ENCODE data around the gene DAAM1. TPM values are rescaled to one million over a fixed set of nuclear protein-coding genes. Genes with fewer than 3 reads are reported as not detected.

Gene DAAM1
- total RNA-seq, 1 donor from 2014 or later, result 40.7 TPM

DNA sequence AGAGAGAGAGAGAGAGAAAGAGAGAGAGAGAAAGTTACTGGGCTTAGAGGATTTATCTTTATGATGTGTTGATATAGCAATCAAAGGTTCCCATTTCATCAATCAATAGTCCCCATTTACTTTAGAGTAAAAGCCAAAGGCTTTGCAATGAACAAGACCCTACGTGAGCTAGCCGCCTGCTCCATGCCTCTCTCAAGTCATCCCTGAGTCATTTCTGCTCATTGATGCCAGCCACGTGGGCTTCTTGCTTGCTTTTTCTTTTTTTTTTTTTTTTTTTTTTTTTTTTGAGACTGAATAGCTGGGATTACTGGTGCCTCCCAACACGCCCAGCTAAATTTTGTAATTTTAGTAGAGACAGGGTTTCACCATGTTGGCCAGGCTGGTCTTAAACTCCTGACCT lies 205.8 kb downstream of the DAAM1 start:
- no peak overlapping the region for H3K27ac Mint-ChIP-seq (ENCODE audit: unreplicated experiment)
- DNase-seq (ENCODE audit: low spot score), result no peak
- no peak overlapping the region for H3K4me3 Mint-ChIP-seq (ENCODE audit: unreplicated experiment)
- no peaks in the 10 kb centered on the region for H3K9me3 Mint-ChIP-seq (ENCODE audit: low read depth)
- TF ChIP-seq, protein P1, sequence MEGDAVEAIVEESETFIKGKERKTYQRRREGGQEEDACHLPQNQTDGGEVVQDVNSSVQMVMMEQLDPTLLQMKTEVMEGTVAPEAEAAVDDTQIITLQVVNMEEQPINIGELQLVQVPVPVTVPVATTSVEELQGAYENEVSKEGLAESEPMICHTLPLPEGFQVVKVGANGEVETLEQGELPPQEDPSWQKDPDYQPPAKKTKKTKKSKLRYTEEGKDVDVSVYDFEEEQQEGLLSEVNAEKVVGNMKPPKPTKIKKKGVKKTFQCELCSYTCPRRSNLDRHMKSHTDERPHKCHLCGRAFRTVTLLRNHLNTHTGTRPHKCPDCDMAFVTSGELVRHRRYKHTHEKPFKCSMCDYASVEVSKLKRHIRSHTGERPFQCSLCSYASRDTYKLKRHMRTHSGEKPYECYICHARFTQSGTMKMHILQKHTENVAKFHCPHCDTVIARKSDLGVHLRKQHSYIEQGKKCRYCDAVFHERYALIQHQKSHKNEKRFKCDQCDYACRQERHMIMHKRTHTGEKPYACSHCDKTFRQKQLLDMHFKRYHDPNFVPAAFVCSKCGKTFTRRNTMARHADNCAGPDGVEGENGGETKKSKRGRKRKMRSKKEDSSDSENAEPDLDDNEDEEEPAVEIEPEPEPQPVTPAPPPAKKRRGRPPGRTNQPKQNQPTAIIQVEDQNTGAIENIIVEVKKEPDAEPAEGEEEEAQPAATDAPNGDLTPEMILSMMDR (IDR thresholded peaks at IDR 0.05), result no peak
- H3K4me1 Mint-ChIP-seq (ENCODE audit: low read depth), result no peaks in the 10 kb centered on the region
- H3K27me3 Mint-ChIP-seq (ENCODE audit: low read depth), result no peaks in the 10 kb centered on the region
- peaks cover 3% of the 10 kb centered on the region for H3K36me3 Mint-ChIP-seq (ENCODE audit: low read depth)

DNA sequence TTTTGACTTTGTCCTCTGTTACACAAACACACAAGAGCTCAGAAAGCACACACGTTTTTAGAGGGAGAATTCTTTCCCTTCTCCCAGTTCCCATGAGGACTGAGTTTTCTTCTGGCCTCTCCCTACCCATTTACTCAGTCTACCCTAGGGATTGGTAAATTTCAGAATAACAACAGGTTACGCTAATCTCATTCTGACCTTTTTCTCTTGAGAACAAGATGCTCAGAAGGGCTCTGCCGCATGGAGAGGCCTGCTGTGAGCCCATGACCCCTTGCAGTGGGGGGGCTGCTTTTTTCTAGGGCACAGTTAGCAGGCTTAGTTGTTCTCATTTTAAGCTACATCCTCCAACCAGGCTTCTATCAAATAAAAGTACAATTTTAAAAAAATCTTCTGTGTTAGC lies 207.2 kb downstream of the DAAM1 start:
- DNase-seq (ENCODE audit: low spot score), result no peak

DNA sequence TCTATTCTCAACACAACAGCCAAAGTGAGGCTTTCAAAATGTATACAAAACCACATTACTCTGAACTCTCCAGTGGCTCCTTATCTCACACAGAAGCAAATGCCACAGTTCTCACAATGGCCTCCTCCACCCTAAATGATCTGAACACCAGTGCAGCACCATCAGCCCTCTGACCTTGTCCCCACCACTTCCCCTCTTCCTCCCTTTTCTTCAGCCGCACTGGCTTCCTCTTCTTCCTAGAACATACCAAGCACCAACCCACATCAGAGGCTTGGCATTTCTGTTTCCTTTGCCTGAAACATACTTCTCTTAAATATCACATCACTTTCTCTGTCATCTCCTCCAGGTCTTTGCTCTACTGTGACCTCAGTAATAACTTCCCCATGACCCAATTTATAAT lies 210.4 kb downstream of the DAAM1 start:
- Mint-ChIP-seq H3K27me3 (ENCODE audit: low read depth) (no peaks in the 10 kb centered on the region), H3K4me1 (ENCODE audit: low read depth) (no peaks in the 10 kb centered on the region), H3K36me3 (ENCODE audit: low read depth) (peaks cover 9% of the 10 kb centered on the region), H3K27ac (ENCODE audit: unreplicated experiment) (no peak overlapping the region), H3K9me3 (ENCODE audit: low read depth) (peaks cover 25% of the 10 kb centered on the region), H3K4me3 (ENCODE audit: unreplicated experiment) (no peak overlapping the region)
- DNase-seq (ENCODE audit: low spot score), result no peak
- TF ChIP-seq, protein P1 (IDR thresholded peaks at IDR 0.05), result no peak

More for the DNA sequence above, 207.2 kb downstream of the DAAM1 start:
- no peaks in the 10 kb centered on the region for H3K27me3 Mint-ChIP-seq (ENCODE audit: low read depth)
- no peak overlapping the region for H3K27ac Mint-ChIP-seq (ENCODE audit: unreplicated experiment)
- H3K36me3 Mint-ChIP-seq (ENCODE audit: low read depth), result peaks cover 4% of the 10 kb centered on the region
- H3K4me3 Mint-ChIP-seq (ENCODE audit: unreplicated experiment), result no peak overlapping the region
- H3K4me1 Mint-ChIP-seq (ENCODE audit: low read depth), result no peaks in the 10 kb centered on the region
- TF ChIP-seq, protein P1 (IDR thresholded peaks at IDR 0.05), result no peak
- H3K9me3 Mint-ChIP-seq (ENCODE audit: low read depth), result peaks cover 5% of the 10 kb centered on the region

DNA sequence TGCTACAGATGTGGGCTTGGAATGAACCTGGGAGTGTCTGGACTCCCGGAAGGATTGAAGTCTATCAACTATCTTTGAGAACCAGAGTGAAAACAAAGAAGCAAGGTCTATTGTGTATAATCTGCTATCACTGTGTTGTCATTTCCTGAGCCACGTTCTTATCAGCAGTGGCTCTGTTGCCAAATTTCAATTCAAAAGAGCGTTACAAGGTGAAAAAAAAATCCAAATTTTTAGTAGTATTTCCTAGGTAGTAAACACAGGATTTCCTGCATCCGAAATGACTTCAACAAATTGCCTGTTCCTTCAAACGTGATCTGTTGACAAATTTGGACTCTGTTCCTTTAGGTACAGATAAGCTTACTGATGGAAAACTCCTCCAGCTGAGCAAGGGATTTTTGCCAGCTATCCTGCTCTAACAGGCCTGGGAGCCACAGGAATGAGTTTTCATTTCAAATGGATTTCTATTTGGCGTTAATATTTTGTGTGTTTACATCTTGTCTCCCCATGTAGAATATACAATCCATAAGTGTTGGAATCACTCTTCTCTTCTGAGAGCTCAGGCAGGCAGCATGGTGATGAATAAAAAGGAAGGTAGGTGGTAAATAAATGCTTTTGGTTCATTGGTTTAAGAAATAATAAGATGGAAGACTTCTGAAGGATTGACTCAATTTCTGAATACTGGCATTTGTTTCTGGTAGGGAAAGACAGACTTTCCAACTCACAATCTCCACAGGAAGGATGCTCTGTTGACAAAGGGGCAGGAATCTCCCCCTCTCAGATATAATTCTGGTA lies 218.2 kb downstream of the DAAM1 start:
- DNase-seq (ENCODE audit: low spot score), result no peak
- Mint-ChIP-seq H3K4me1 (ENCODE audit: low read depth) (peaks cover 7% of the 10 kb centered on the region), H3K36me3 (ENCODE audit: low read depth) (peaks cover 20% of the 10 kb centered on the region), H3K27me3 (ENCODE audit: low read depth) (no peaks in the 10 kb centered on the region), H3K4me3 (ENCODE audit: unreplicated experiment) (no peak overlapping the region), H3K27ac (ENCODE audit: unreplicated experiment) (peak overlapping the region; percentile 58), H3K9me3 (ENCODE audit: low read depth) (peaks cover 37% of the 10 kb centered on the region)
- TF ChIP-seq, protein P1 (IDR thresholded peaks at IDR 0.05), result no peak

DNA sequence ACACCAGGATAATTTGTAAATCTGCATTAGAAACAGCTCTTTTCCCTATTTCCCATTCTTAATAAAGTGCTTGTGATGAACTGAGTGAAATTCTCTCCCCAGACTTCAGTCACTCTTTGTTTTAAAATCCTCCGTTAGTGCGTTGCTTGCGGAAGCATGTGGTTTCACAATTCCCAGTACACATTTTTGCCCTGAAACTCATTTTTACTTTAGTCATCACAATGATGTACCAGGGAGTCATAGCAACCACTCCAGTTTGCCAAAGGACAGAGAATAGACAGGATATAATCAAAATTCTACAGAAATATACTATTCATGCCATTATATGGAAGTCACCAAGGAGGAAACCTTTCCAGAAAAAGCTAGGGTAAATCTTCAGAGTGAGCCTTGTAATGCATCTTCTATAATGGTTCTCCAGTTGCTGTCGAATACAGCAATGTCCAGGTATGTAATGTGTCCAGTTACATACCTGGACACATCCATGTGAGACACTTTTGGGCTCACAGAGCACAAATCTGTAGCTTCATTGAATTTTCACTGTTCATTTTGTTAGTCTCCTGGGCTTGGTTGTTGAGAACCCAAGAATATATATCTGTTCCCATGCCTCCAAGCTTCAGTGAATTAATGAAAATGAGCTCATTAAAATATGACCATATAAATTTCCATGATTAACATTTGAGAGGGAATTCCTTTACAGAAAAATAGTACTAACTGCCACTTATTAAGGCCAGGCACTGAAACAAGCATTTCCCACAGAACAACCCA lies 219.0 kb downstream of the DAAM1 start:
- Mint-ChIP-seq H3K9me3 (ENCODE audit: low read depth) (peaks cover 35% of the 10 kb centered on the region), H3K4me1 (ENCODE audit: low read depth) (peaks cover 7% of the 10 kb centered on the region), H3K36me3 (ENCODE audit: low read depth) (peaks cover 25% of the 10 kb centered on the region), H3K27me3 (ENCODE audit: low read depth) (no peaks in the 10 kb centered on the region), H3K4me3 (ENCODE audit: unreplicated experiment) (no peak overlapping the region), H3K27ac (ENCODE audit: unreplicated experiment) (peak overlapping the region; percentile 58)
- no peak for DNase-seq (ENCODE audit: low spot score)
- TF ChIP-seq, protein P1 (IDR thresholded peaks at IDR 0.05), result no peak
